Body of pancreas (tissue), 4 donors: ENCODE results near the gene FBXL7. TPM values are rescaled to one million over a fixed set of nuclear protein-coding genes. Genes with fewer than 3 reads are reported as not detected.

Source experiments
- ATAC-seq: fragments of 150-250 bp; one replicate; pipeline ENCODE4 v1.9.1; 2016
- DNase-seq, 4 donors: peaks; one replicate each; pipeline ENCODE4 v3.0.0-alpha.2; 2019
- H3K27ac ChIP-seq, 4 donors: fragments of 200-600 bp; sonication (generic); 1 replicate in 3 of 4; 2 replicates in 1 of 4; pipeline versions ENCODE4 v1.5.1 to v1.6.1; 2016 to 2019; ENCODE audit warnings: mild to moderate bottlenecking in 1 of 4, mixed read lengths in 1 of 4, moderate library complexity in 1 of 4
- H3K27me3 ChIP-seq, 2 donors: fragments of 200-600 bp; sonication (generic); one replicate each; pipeline ENCODE4 v1.6.0; 2016; ENCODE audit warnings: mild to moderate bottlenecking in 1 of 2
- H3K36me3 ChIP-seq, 2 donors: fragments of 200-600 bp; sonication (generic); replicated peaks in 1 of 2; 2 replicates each; pipeline ENCODE4 v1.5.1; 2016; ENCODE audit warnings: low read depth in 2 of 2; ENCODE audit not compliant: insufficient read depth in 1 of 2
- H3K4me1 ChIP-seq: fragments of 200-600 bp; sonication (generic); one replicate; pipeline ENCODE4 v1.6.0; 2016
- H3K4me3 ChIP-seq, 2 donors: fragments of 200-600 bp; sonication (generic); 1 replicate in 1 of 2; 2 replicates in 1 of 2; pipeline ENCODE4 v1.5.1; 2016 to 2019
- H3K9me3 ChIP-seq, 3 donors: fragments of 200-600 bp; sonication (generic); 1 replicate in 2 of 3; 2 replicates in 1 of 3; pipeline ENCODE4 v1.5.1; 2016
- CTCF ChIP-seq, 7 experiments: fragments of 450-650 bp in 4 of 7; fragments of 200-600 bp in 3 of 7; sonication (generic) in 3 of 7; IDR thresholded peaks; one replicate each; pipeline ENCODE4 v1.5.1; 2016 to 2019; ENCODE audit warnings: antibody characterized with exemption in 7 of 7
- POLR2A ChIP-seq, 3 donors: fragments of 450-650 bp; IDR thresholded peaks; one replicate each; pipeline ENCODE4 v1.6.1; 2016; ENCODE audit warnings: antibody characterized with exemption in 3 of 3, mild to moderate bottlenecking in 2 of 3
- WGBS, 2 donors: methylation state at CpG; one replicate each; pipeline ENCODE4 v1.1.5; 2017; 5-methylcytosine and 5-hydroxymethylcytosine counted together
- intact Hi-C: fragments of 100-400 bp; cut with DNase I; formaldehyde crosslinking; loops from one replicate; pipeline ENCODE4 v1.15.1; 2023
- total RNA-seq, 2 donors: library from RNA; depleted of rRNA; stranded (reverse); fragments of >200 nt; gene quantifications; one replicate each; pipeline ENCODE4 v1.1.0, GENCODE V29; 2016

Gene FBXL7
- total RNA-seq, 2 donors from 2014 or later: 3.1 to 4.0 TPM

GRCh38 chr5:15574128-15574527 is 74.1 kb downstream of the FBXL7 start:
- intact Hi-C loops: no loop called here
- 28 to 40% methylated on average over 1 of the region's 1 CpG for WGBS, 2 donors

GRCh38 chr5:15574806-15575325 is 74.9 kb downstream of the FBXL7 start:
- 39 to 48% methylated on average over 3 of the region's 3 CpGs for WGBS, 2 donors
- no peak overlapping the region for H3K27ac ChIP-seq
- no peak overlapping the region for H3K4me3 ChIP-seq
- DNase-seq: no peak
- H3K27me3 ChIP-seq: no peaks in the 10 kb centered on the region
- intact Hi-C loops: no loop called here
- no peaks in the 10 kb centered on the region for H3K4me1 ChIP-seq
- no peaks in the 10 kb centered on the region for H3K36me3 ChIP-seq
- no peak for ATAC-seq
- TF ChIP-seq POLR2A (IDR thresholded peaks at IDR 0.05) (no peak), CTCF (IDR thresholded peaks at IDR 0.05) (no peak)
- no peaks in the 10 kb centered on the region for H3K9me3 ChIP-seq

More at GRCh38 chr5:15574128-15574527, 74.1 kb downstream of the FBXL7 start:
- Histone ChIP-seq H3K9me3 (no peaks in the 10 kb centered on the region), H3K27ac (no peak overlapping the region), H3K4me3 (no peak overlapping the region), H3K4me1 (no peaks in the 10 kb centered on the region), H3K36me3 (no peaks in the 10 kb centered on the region), H3K27me3 (no peaks in the 10 kb centered on the region)
- ATAC-seq (no peak), DNase-seq (no peak)
- TF ChIP-seq POLR2A (IDR thresholded peaks at IDR 0.05) (no peak), CTCF (IDR thresholded peaks at IDR 0.05) (no peak)

- Histone ChIP-seq H3K27me3 (no peaks in the 10 kb centered on the region), H3K27ac (no peak overlapping the region), H3K9me3 (no peaks in the 10 kb centered on the region), H3K36me3 (no peaks in the 10 kb centered on the region), H3K4me1 (no peaks in the 10 kb centered on the region), H3K4me3 (no peak overlapping the region)
- no peak for ATAC-seq
- intact Hi-C loops: no loop called here
- TF ChIP-seq CTCF (IDR thresholded peaks at IDR 0.05) (no peak), POLR2A (IDR thresholded peaks at IDR 0.05) (no peak)
- no peak for DNase-seq
Observed at GRCh38 chr5:15575666-15576065, 75.7 kb downstream of the FBXL7 start.

GRCh38 chr5:15577132-15577531 is 77.2 kb downstream of the FBXL7 start:
- no peak for DNase-seq
- Histone ChIP-seq H3K4me1 (no peaks in the 10 kb centered on the region), H3K9me3 (no peaks in the 10 kb centered on the region), H3K4me3 (no peak overlapping the region), H3K36me3 (no peaks in the 10 kb centered on the region), H3K27me3 (no peaks in the 10 kb centered on the region), H3K27ac (no peak overlapping the region)
- no peak for ATAC-seq
- 35 to 37% methylated on average over 10 of the region's 10 CpGs for WGBS, 2 donors
- intact Hi-C loops: no loop called here
- TF ChIP-seq CTCF (IDR thresholded peaks at IDR 0.05) (no peak), POLR2A (IDR thresholded peaks at IDR 0.05) (no peak)

GRCh38 chr5:15577831-15578230 is 77.9 kb downstream of the FBXL7 start:
- Histone ChIP-seq H3K9me3 (no peaks in the 10 kb centered on the region), H3K4me1 (no peaks in the 10 kb centered on the region), H3K36me3 (no peaks in the 10 kb centered on the region), H3K27ac (no peak overlapping the region), H3K4me3 (no peak overlapping the region), H3K27me3 (no peaks in the 10 kb centered on the region)
- no peak for TF ChIP-seq POLR2A (IDR thresholded peaks at IDR 0.05)
- intact Hi-C loops: no loop called here
- ATAC-seq (no peak), DNase-seq (no peak)
- 35 to 41% methylated on average over 2 of the region's 2 CpGs for WGBS, 2 donors
